Hepatocyte (in vitro differentiated cells): ENCODE data around the gene YWHAG.

ENCODE experiments used
- CTCF ChIP-seq: fragments of 200-600 bp; sonication (generic); IDR thresholded peaks from 2 replicates; pipeline ENCODE4 v1.5.1; 2016; ENCODE audit warnings: antibody characterized with exemption, mild to moderate bottlenecking; ENCODE audit not compliant: poor library complexity
- EZH2 ChIP-seq: fragments of 200-600 bp; sonication (generic); IDR thresholded peaks from 2 replicates; pipeline ENCODE4 v1.6.1; 2016; ENCODE audit warnings: antibody characterized with exemption, mild to moderate bottlenecking, borderline replicate concordance
- EZH2phosphoT487 ChIP-seq: fragments of 200-600 bp; sonication (generic); IDR thresholded peaks from one replicate; pipeline ENCODE4 v1.6.1; 2018; ENCODE audit warnings: antibody characterized with exemption, mild to moderate bottlenecking, low read depth, moderate library complexity; ENCODE audit not compliant: unreplicated experiment, severe bottlenecking

GRCh38 chr7:76369018-76369417 lies 10.2 kb upstream of the YWHAG start:
- TF ChIP-seq CTCF (no peak), EZH2phosphoT487 (no peak), EZH2 (no peak)
